Stomach (tissue), 9 donors: ENCODE results near the gene MYO9A. TPM values are rescaled to one million over a fixed set of nuclear protein-coding genes. Genes with fewer than 3 reads are reported as not detected.

ENCODE experiments used
- DNase-seq, 2 donors: peaks; one replicate each; pipeline versions ENCODE4 v3.0.0 to v3.0.0-alpha.2; 2013 to 2019
- H3K27ac ChIP-seq, 5 donors: fragments of 200-600 bp in 4 of 5; sonication (generic) in 4 of 5; one replicate each; pipeline ENCODE4 v1.5.1; 2013 to 2019; ENCODE audit warnings: mild to moderate bottlenecking in 1 of 5, moderate library complexity in 1 of 5
- H3K27me3 ChIP-seq, 3 donors: fragments of 200-600 bp; sonication (generic); one replicate each; pipeline ENCODE4 v1.5.1; 2017 to 2019; ENCODE audit warnings: mixed run types in 1 of 3
- H3K36me3 ChIP-seq, 4 donors: fragments of 200-600 bp; sonication (generic); 1 replicate in 3 of 4; 2 replicates in 1 of 4; pipeline ENCODE4 v1.5.1; 2016 to 2019
- H3K4me1 ChIP-seq, 4 donors: fragments of 200-600 bp; sonication (generic); one replicate each; pipeline ENCODE4 v1.5.1; 2016 to 2019
- H3K4me3 ChIP-seq, 4 donors: fragments of 200-600 bp; sonication (generic) in 3 of 4; one replicate each; pipeline ENCODE4 v1.5.1; 2016 to 2019; ENCODE audit warnings: mild to moderate bottlenecking in 1 of 4
- H3K9me3 ChIP-seq, 4 donors: fragments of 200-600 bp; sonication (generic); one replicate each; pipeline ENCODE4 v1.5.1; 2016 to 2019
- EP300 ChIP-seq: sonication (generic); formaldehyde crosslinking; IDR thresholded peaks from one replicate; pipeline ENCODE4 v1.6.1; 2017; ENCODE audit warnings: antibody characterized with exemption
- POLR2A ChIP-seq, 4 donors: fragments of 450-650 bp; IDR thresholded peaks; one replicate each; pipeline ENCODE4 v1.6.1; 2016; ENCODE audit warnings: antibody characterized with exemption in 4 of 4, control low read depth in 2 of 4, mild to moderate bottlenecking in 1 of 4, moderate library complexity in 1 of 4
- POLR2AphosphoS5 ChIP-seq, 3 donors: sonication (generic); formaldehyde crosslinking; IDR thresholded peaks; one replicate each; pipeline ENCODE4 v1.6.1; 2016; ENCODE audit warnings: antibody characterized with exemption in 3 of 3
- WGBS, 5 donors: extraction: QIAGEN DNeasy Blood & Tissue Kit in 3 of 5; methylation state at CpG; one replicate each; pipeline versions ENCODE4 v1.1.5 to v1.1.7; 2013 to 2018; 5-methylcytosine and 5-hydroxymethylcytosine counted together
- intact Hi-C: fragments of 100-400 bp; cut with DNase I; formaldehyde crosslinking; loops from one replicate; pipeline ENCODE4 v1.15.1; 2023; ENCODE audit warnings: low total_unique reads
- polyA plus RNA-seq, 3 donors: library from polyadenylated mRNA; stranded (reverse); fragments of 200-250 nt; gene quantifications; one replicate each; pipeline ENCODE4 v1.2.3, GENCODE V29; 2013
- total RNA-seq, 5 donors: library from RNA; depleted of rRNA; stranded (reverse); fragments of >200 nt; gene quantifications; one replicate each; pipeline versions ENCODE4 v1.1.0 to v1.2.3, GENCODE V29; 2014 to 2016
- TF ChIP-seq, protein P1 (sequence below), 7 experiments: fragments of 450-650 bp in 4 of 7; fragments of 200-600 bp in 3 of 7; sonication (generic) in 3 of 7; IDR thresholded peaks; one replicate each; pipeline ENCODE4 v1.5.1; 2016 to 2019; ENCODE audit warnings: antibody characterized with exemption in 7 of 7, control low read depth in 2 of 7, mild to moderate bottlenecking in 1 of 7
- donor health status: healthy with polysubstance abuse.
- donor health status: Bipolar disorder and iron deficiency.
- donor health status: healthy.

MYO9A gene
- total and polyA plus RNA-seq, 8 donors = 2.2 to 120 (median 39.0) TPM

- Histone ChIP-seq H3K4me3 (no peak overlapping the region), H3K27me3 (no peaks in the 10 kb centered on the region), H3K9me3 (no peaks in the 10 kb centered on the region), H3K36me3 (peaks cover 0 to 13% (median 10%) of the 10 kb centered on the region in 4 donors), H3K4me1 (no peaks in the 10 kb centered on the region), H3K27ac (no peak overlapping the region)
- no peak for TF ChIP-seq EP300
- TF ChIP-seq POLR2AphosphoS5 (IDR thresholded peaks at IDR 0.05) = no peak
- TF ChIP-seq POLR2A (IDR thresholded peaks at IDR 0.05) = no peak
- TF ChIP-seq, protein P1, sequence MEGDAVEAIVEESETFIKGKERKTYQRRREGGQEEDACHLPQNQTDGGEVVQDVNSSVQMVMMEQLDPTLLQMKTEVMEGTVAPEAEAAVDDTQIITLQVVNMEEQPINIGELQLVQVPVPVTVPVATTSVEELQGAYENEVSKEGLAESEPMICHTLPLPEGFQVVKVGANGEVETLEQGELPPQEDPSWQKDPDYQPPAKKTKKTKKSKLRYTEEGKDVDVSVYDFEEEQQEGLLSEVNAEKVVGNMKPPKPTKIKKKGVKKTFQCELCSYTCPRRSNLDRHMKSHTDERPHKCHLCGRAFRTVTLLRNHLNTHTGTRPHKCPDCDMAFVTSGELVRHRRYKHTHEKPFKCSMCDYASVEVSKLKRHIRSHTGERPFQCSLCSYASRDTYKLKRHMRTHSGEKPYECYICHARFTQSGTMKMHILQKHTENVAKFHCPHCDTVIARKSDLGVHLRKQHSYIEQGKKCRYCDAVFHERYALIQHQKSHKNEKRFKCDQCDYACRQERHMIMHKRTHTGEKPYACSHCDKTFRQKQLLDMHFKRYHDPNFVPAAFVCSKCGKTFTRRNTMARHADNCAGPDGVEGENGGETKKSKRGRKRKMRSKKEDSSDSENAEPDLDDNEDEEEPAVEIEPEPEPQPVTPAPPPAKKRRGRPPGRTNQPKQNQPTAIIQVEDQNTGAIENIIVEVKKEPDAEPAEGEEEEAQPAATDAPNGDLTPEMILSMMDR (IDR thresholded peaks at IDR 0.05) = no peak
- WGBS, 5 donors = 81 to 95% (median 88%) methylated on average over 2 of the region's 2 CpGs
- DNase-seq = no peak
- intact Hi-C loops = no loop called here
These were observed 166.8 kb downstream of the MYO9A start for GRCh38 chr15:71951134-71951533.

- no peak for TF ChIP-seq POLR2AphosphoS5 (IDR thresholded peaks at IDR 0.05)
- TF ChIP-seq, protein P1 (IDR thresholded peaks at IDR 0.05) = no peak
- no peak for TF ChIP-seq EP300
- no peak for TF ChIP-seq POLR2A (IDR thresholded peaks at IDR 0.05)
- no peak overlapping the region for H3K27ac ChIP-seq
- DNase-seq = no peak
- intact Hi-C loops = no loop called here
- H3K4me1 ChIP-seq = no peaks in the 10 kb centered on the region
- 90 to 97% (median 94%) methylated on average over 1 of the region's 1 CpG for WGBS, 5 donors
- no peaks in the 10 kb centered on the region for H3K36me3 ChIP-seq
- H3K9me3 ChIP-seq = no peaks in the 10 kb centered on the region
- no peak overlapping the region for H3K4me3 ChIP-seq
- no peaks in the 10 kb centered on the region for H3K27me3 ChIP-seq
These were observed 172.9 kb downstream of the MYO9A start for GRCh38 chr15:71945012-71945411.

- no peak for DNase-seq
- no peaks in the 10 kb centered on the region for H3K9me3 ChIP-seq
- no peak overlapping the region for H3K4me3 ChIP-seq
- intact Hi-C loops = no loop called here
- H3K4me1 ChIP-seq = no peaks in the 10 kb centered on the region
- WGBS, 5 donors = 94 to 96% (median 95%) methylated on average over 5 of the region's 5 CpGs
- TF ChIP-seq EP300 (no peak), POLR2A (IDR thresholded peaks at IDR 0.05) (no peak), POLR2AphosphoS5 (IDR thresholded peaks at IDR 0.05) (no peak)
- TF ChIP-seq, protein P1 (IDR thresholded peaks at IDR 0.05) = no peak
- no peak overlapping the region for H3K27ac ChIP-seq
- H3K27me3 ChIP-seq = no peaks in the 10 kb centered on the region
- no peaks in the 10 kb centered on the region for H3K36me3 ChIP-seq
These were observed 174.1 kb downstream of the MYO9A start for GRCh38 chr15:71943806-71944205.

- TF ChIP-seq POLR2A (IDR thresholded peaks at IDR 0.05) (no peak), EP300 (no peak), POLR2AphosphoS5 (IDR thresholded peaks at IDR 0.05) (no peak)
- TF ChIP-seq, protein P1 (IDR thresholded peaks at IDR 0.05) = no peak
- Histone ChIP-seq H3K36me3 (peaks cover 0 to 22% (median 15%) of the 10 kb centered on the region in 4 donors), H3K4me3 (no peak overlapping the region), H3K9me3 (no peaks in the 10 kb centered on the region), H3K4me1 (no peaks in the 10 kb centered on the region), H3K27ac (no peak overlapping the region), H3K27me3 (no peaks in the 10 kb centered on the region)
- no peak for DNase-seq
- intact Hi-C loops = no loop called here
- WGBS, 5 donors = 85 to 90% (median 86%) methylated on average over 6 of the region's 6 CpGs
These were observed 177.9 kb downstream of the MYO9A start for GRCh38 chr15:71939981-71940588.
